Stimulated activated CD8-positive, alpha-beta memory T cell treated with anti-CD3 and anti-CD28 coated beads, Interleukin-7, amount 100 ng/mL, for 4 hours (primary cell): ENCODE data around the gene NBDY.
"Not testable (repeated sequence)": the region's sequence is repeated elsewhere in the genome, so short reads cannot be mapped to it uniquely, and the experiment has no call there.

Experiments
- DNase-seq, 2 donors: peaks; one replicate each; pipeline ENCODE4 v3.0.0-alpha.2; 2020; ENCODE audit warnings: low read depth in 2 of 2

NBDY gene, protein sequence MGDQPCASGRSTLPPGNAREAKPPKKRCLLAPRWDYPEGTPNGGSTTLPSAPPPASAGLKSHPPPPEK

GRCh38 chrX:56729152-56729850 is at the start of gene NBDY:
Gene NBDY, plus strand, starts transcription at chrX:56729243. Its CDS starts 111 bp downstream, at chrX:56729354.
- peak in 1 of 2 donors; percentile 3 for DNase-seq

DNA sequence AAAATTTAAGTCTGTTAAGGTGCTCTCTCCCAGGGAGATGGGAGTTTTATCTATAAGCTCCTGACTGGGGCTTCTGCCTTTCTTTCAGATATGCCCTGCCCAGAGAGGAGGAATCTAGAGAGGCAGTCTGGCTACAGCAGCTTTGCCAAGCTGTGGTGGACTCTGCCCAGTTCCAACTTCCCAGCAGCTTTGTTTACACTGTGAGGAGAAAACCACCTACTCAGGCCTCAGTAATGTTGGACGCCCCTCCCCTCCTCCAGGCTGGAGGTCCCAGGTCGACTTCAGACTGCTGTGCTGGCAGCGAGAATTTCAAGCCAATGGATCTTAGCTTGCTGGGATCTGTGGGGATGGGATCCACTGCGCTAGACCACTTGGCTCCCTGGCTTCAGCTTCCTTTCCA is 24.5 kb upstream of the NBDY start:
- not testable (repeated sequence) for DNase-seq

DNA sequence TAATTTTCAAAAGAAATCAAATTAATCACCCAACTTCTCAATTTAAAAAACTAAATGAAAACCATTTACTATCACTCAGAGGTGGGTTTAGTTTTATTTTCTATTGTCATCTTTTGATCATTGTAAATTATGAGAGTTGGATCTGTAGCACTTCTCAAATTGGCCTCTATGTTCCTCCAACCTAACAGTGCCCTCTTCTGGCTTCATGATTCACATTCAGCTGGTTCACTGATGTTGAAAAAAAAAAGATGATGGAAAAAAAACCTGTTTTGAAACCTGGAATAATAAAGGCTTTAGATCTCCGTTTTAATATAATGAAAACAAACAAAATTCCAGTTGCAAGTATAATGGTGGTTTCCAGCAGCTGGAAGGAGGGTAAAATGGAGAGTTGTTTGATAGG is 2.4 kb upstream of the NBDY start:
- DNase-seq = no peak

GRCh38 chrX:56727531-56727930 is 1.5 kb upstream of the NBDY start:
- DNase-seq = no peak

GRCh38 chrX:56728321-56728720 is 722 bp upstream of the NBDY start:
- no peak for DNase-seq

- peak; percentile 8 to 24 for DNase-seq
Measured at GRCh38 chrX:56728752-56729151, 291 bp upstream of the NBDY start.

DNA sequence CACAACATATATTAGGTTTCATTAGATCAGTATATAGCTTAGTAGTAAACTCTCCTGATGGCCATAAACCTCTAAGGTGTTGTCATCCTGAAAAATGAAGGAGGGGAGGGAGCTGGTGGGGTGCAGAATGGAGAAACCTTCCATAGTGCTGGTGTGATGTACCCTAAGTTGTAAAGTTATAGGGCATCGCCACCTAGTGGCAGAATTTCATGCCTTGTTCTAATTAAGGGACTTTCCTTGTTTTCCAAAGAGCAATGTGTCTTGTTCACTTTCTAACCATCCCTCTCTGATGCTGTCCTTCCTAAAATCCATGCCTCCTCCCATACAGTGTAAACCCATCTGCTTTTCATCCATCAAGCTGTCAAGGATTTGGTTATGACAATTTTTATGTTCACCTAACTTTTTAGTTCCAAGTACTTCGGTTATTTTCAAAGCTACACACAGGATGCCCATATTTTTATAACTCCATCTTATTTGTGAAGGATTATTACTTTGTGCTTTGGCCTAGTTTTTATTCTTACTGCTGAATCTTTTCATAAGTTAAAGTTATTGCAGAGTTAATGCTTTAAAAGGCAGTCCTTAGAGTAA is 4.5 kb downstream of the NBDY start:
- DNase-seq = peak; percentile 29 to 35

GRCh38 chrX:56736219-56736618 is 7.2 kb downstream of the NBDY start:
- DNase-seq = no peak

GRCh38 chrX:56738670-56739069 is 9.6 kb downstream of the NBDY start:
- DNase-seq = no peak

- DNase-seq = no peak
Measured at GRCh38 chrX:56744996-56745395, 16.0 kb downstream of the NBDY start.

DNA sequence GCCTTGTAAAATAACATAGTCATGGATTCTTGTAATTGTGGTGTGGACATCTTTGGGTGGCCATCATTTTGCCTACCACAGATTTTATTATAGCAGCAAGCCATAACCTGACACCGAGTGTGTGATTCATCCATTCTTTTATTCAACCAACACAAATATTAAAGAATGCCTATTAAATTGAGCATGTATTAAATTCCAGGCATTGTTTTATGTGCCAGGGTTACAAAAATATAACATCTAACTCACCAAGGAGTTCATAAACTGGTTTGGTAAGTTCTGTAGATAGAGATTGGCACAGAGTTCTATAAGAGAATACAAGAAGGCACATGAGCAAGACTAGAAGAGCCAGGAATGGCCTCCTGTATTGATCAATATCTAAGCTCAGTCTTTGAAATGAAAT is 18.0 kb downstream of the NBDY start:
- no peak for DNase-seq

DNA sequence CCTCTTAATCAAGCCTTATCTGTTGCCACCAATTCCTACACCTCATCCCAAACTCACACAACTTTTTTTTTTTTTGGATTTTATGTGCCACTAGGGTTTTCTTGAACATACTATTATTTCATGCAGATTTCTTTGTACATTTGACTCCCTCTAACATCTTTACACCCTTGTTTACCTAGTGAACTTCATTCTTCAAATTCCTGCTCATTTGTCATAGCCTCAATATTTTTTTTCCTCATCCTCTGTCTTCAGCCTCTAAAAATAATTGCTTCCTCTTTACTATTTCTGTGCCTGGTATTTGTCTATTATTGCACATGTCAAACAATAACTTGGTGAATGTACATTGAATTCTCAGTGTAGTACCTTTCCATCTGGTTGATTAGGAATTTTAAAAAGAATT is 22.0 kb downstream of the NBDY start:
- DNase-seq = no peak

- no peak for DNase-seq
Measured at GRCh38 chrX:56757327-56757726, 28.3 kb downstream of the NBDY start.

DNA sequence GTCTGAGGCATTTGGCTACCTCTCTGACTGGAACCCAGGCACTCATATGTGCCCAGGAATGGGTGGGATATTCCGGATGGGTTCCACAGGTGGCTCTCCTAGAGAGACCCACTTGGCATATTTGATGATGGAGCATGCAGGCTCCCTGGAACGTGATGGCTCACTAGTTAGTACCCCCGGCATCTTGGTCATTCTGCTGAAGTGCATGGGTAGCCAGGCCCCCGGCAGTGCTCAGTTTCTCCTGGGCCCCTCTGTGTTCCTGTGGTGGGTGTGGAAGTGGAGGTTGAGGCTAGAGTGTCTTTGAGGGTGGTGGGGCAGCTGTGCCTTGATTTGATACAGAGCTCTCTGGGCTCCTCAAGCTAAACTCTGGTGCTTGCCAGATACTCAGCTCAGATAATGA is 29.4 kb downstream of the NBDY start:
- no peak for DNase-seq

- DNase-seq = no peak
Measured at GRCh38 chrX:56759736-56760409, 30.8 kb downstream of the NBDY start.

GRCh38 chrX:56760410-56761124 is 31.5 kb downstream of the NBDY start:
- not testable (repeated sequence) for DNase-seq

- no peak for DNase-seq
Measured at GRCh38 chrX:56761167-56761566, 32.1 kb downstream of the NBDY start.

DNA sequence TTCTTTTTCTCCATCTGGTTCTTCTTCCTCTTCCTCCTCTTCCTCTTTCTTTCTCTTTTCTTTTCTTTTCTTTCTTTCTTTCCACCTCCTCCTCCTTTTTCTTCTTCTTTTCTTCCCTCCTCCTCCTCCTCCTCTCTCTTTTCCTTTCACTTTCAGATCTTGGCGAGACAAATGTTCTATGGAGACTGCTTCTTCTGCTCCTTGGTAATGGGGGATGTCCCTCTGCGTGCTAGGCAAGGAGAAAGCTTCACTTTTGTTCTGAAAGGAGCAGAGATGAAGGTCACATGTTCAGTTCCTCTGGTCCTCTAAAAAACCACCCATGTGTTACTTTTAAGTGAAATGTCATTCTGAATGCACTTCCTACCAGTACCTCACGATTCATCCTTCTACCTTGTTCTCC is 33.2 kb downstream of the NBDY start:
- DNase-seq = no peak

DNA sequence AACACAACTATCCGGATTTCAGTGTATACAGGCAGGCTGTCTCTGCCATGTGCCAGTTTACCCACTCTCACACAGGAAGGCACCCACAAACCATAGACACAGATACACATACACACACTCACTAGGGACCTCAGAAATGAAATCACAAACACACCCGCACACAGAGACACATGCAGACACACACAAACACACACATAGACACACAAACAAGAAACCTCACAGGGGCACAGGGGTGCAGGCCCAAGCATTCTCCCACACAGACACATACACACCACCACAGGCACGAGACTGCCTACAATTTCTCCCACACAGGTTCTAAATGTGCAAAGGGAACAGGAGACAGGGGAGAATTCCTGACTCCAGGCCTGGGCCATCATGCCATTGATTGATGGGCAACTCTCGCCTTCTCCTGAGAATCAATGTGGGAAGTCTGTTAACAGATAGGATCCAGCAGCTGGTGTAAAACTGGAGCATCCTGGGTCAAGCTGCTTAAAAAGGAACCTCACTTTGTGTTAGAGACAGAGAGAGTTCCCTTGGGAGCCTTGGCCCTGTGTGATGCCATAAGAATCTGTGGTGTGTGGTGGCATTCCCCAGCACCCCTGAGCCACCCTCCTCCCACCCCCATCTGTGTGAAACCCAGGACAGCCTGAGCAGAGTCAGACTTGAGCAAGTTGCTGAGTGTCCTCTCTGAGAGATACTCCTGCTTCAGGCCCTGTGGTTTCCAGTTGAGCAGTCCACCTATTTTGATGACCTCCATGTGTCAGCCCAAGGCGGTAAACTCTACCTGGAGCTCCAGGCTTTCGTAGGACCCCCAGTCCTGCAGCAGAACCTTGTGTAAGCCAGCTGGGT is 33.9 kb downstream of the NBDY start:
- DNase-seq = no peak

- DNase-seq = peak in 1 of 2 donors; percentile 61
Measured at GRCh38 chrX:56763556-56764152, 34.6 kb downstream of the NBDY start.
